NB4 (cell line): Measurements from ENCODE around the gene ZNF143.

Experiments
- DNase-seq: peaks from one replicate; pipeline ENCODE4 v3.0.0; 2010; ENCODE audit warnings: low read depth
- H3K4me3 ChIP-seq: one replicate; pipeline ENCODE4 v1.5.1; 2011; ENCODE audit warnings: mild to moderate bottlenecking, low read depth, low read length, moderate library complexity
- MAX ChIP-seq: IDR thresholded peaks from 2 replicates; pipeline ENCODE4 v1.6.1; 2011; ENCODE audit warnings: low read depth, low read length
- MYC ChIP-seq: IDR thresholded peaks from 2 replicates; pipeline ENCODE4 v1.6.1; 2011; ENCODE audit warnings: low read depth, low read length
- POLR2A ChIP-seq: IDR thresholded peaks from 2 replicates; pipeline ENCODE4 v1.6.1; 2011; ENCODE audit warnings: mild to moderate bottlenecking; ENCODE audit not compliant: insufficient read length; ENCODE audit errors: extremely low read depth
- TF ChIP-seq, protein P1 (sequence below): IDR thresholded peaks from one replicate; pipeline ENCODE4 v1.5.1; 2012; ENCODE audit warnings: low read depth, low read length

ZNF143 gene

DNA sequence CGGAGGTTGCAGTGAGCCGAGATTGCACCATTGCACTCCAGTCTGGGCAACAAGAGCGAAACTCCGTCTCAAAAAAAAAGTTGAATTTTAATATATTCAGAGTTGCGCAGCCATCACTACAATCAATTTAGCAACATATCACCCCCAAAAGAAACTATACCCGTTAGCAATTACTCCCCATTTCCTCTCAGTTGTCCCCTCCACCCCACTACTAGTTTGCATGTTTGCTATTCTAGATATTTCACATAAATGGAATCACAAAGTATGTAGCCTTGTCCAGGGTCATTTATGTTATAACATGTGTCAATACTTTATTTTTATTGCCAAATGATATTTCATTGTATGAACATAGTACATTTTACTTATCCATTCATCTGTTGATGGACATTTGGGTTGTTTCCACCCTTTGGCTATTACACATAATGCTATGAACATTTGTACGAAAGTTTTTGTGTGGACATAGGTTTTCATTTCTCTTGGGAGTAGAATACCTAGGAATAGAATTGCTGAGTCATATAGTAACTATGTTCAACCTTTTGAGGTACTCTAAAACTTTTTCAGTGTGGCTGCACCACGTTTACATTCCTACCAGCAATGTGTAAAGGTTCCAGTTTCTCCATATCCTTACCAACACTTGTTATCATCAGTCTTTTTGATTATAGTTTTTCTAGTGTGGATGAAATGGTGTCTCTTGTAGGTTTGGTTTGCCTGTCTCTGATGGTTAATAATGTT, 2.2 kb downstream of the ZNF143 start:
- no peak for TF ChIP-seq MAX
- TF ChIP-seq MYC, result no peak
- TF ChIP-seq POLR2A, result no peak
- TF ChIP-seq, protein P1, sequence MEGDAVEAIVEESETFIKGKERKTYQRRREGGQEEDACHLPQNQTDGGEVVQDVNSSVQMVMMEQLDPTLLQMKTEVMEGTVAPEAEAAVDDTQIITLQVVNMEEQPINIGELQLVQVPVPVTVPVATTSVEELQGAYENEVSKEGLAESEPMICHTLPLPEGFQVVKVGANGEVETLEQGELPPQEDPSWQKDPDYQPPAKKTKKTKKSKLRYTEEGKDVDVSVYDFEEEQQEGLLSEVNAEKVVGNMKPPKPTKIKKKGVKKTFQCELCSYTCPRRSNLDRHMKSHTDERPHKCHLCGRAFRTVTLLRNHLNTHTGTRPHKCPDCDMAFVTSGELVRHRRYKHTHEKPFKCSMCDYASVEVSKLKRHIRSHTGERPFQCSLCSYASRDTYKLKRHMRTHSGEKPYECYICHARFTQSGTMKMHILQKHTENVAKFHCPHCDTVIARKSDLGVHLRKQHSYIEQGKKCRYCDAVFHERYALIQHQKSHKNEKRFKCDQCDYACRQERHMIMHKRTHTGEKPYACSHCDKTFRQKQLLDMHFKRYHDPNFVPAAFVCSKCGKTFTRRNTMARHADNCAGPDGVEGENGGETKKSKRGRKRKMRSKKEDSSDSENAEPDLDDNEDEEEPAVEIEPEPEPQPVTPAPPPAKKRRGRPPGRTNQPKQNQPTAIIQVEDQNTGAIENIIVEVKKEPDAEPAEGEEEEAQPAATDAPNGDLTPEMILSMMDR, result no peak
- no peak overlapping the region for H3K4me3 ChIP-seq
- DNase-seq, result peak; percentile 18

- H3K4me3 ChIP-seq, result no peak overlapping the region
- DNase-seq, result no peak
- TF ChIP-seq POLR2A (no peak), MAX (no peak), MYC (no peak)
- TF ChIP-seq, protein P1, result no peak
Observed at GRCh38 chr11:9470765-9471164, 10.0 kb downstream of the ZNF143 start.

DNA sequence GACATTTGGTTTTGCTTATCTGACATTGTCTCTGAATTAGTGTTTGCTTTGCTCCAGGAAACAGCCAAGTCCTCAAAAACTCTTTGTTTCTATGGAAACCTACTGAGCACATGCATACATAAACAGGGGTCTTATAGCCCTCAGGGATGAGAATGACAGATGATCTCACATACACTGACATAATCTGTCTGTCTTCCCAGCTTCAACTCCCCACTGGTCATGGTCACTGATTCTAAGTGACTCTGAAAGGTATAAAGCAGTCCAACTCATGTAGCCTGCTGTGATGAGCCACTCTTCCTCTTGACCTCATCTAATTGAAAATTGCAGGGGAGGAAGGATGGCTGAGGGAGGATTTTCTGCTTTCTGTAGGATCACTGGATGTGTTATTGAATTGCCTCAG, 12.6 kb downstream of the ZNF143 start:
- TF ChIP-seq POLR2A, result no peak
- no peak for TF ChIP-seq MAX
- TF ChIP-seq MYC, result no peak
- TF ChIP-seq, protein P1, result no peak
- no peak for DNase-seq
- H3K4me3 ChIP-seq, result no peak overlapping the region

DNA sequence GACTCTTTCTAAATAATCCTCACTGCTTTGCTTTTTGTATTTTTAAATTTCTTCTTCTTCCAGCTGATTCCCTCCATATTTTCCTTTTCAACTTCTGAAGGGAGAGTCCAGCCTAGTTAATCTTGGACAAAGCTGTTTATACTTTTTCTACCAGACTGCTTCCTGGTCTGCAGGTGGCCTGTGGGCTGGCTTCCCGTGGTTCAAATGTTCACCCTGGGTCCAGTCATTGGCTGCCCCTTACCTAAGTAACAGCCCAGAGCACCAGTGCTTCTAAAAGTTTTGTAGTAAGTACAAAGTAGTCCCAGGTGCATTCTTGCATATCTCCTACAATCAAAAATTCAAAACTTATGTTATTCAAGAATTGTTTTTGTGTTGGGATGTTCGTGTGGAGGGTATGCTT, 19.1 kb downstream of the ZNF143 start:
- DNase-seq, result no peak
- TF ChIP-seq POLR2A, result no peak
- TF ChIP-seq, protein P1, result no peak
- no peak for TF ChIP-seq MYC
- no peak for TF ChIP-seq MAX
- H3K4me3 ChIP-seq, result no peak overlapping the region

- no peak for DNase-seq
- TF ChIP-seq MAX, result no peak
- TF ChIP-seq, protein P1, result no peak
- no peak for TF ChIP-seq MYC
- TF ChIP-seq POLR2A, result no peak
- no peak overlapping the region for H3K4me3 ChIP-seq
Observed at GRCh38 chr11:9489080-9489765, 28.4 kb downstream of the ZNF143 start.
